Peyer's patch (tissue), 4 donors: ENCODE results near the gene TUBB8B.
"Not testable (repeated sequence)": the region's sequence is repeated elsewhere in the genome, so short reads cannot be mapped to it uniquely, and the experiment has no call there.

ENCODE experiments used
- CTCF ChIP-seq, 6 experiments: fragments of 450-650 bp in 4 of 6; fragments of 200-600 bp in 2 of 6; sonication (generic) in 1 of 6; IDR thresholded peaks; one replicate each; pipeline ENCODE4 v1.5.1; 2017 to 2019; ENCODE audit warnings: antibody characterized with exemption in 6 of 6, mild to moderate bottlenecking in 3 of 6, moderate library complexity in 1 of 6
- POLR2A ChIP-seq, 2 donors: fragments of 450-650 bp; IDR thresholded peaks; one replicate each; pipeline ENCODE4 v1.5.1; 2017; ENCODE audit warnings: antibody characterized with exemption in 2 of 2, mild to moderate bottlenecking in 2 of 2, moderate library complexity in 2 of 2

GRCh38 chr18:89124-89523 is 39.7 kb upstream of the TUBB8B start:
- not testable (repeated sequence) for TF ChIP-seq CTCF, POLR2A (IDR thresholded peaks at IDR 0.05)
